ENCODE measurements around the gene MSH2.

The MSH2 gene

GRCh38 chr2:47503481-47504070, 100.6 kb downstream of the MSH2 start:
- in situ Hi-C loops (cut with HindIII; ENCODE audit: low sequenced_read_pairs), result no loop called here

DNA sequence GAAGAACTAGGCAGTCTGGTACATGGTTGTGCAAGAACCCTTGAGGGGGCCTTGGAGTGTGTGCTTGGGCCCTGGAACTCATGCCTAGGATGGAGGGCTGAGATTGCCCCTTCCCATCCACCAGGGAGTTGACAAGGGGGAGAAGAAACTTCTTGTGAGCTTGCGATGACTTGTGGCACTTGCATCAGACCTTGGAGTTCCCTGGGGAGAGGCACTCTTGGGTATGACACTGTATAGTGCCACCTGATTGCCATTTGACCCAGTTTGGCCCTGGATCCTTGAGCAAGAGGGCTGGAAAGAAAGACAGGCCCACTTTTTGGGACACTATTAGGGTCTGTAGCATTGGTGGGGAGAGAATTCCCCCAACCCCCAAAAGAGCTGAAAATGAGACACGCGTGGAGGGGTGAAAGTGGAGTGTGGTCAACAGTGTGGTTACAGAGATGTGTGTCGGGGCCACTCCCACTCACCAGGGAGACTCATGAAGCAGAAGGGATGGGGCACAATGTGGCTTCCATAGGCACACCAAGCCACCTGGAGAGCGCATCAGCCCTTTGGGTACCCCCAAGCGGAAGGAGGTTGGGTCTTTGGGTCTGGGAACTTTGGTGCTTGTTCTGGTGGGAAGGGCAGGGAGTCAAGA, 101.3 kb downstream of the MSH2 start:
- in situ Hi-C loops (cut with HindIII; ENCODE audit: low sequenced_read_pairs), result no loop called here

- in situ Hi-C loops (cut with HindIII; ENCODE audit: low sequenced_read_pairs), result no loop called here
Observed at GRCh38 chr2:47506024-47506423, 103.1 kb downstream of the MSH2 start.

DNA sequence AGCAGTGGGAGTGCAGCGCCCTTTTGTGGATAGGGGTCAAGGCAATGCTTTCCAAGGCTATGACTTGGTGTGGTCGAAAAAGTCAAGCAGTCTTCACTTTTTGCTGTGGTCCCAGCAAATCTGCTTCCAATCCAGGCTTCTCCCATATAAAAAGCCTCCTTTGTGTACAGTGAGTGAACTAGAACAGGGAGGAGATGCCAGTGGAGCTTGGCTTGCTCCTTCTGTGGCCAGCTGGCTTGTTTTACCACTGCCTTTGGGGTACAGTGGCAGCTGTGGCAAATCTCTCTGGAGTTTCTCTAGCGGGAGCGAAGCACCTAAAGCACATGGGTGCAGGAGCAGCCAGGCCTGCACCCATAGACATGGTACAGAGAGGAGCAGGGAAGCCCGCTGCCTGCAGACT, 103.5 kb downstream of the MSH2 start:
- in situ Hi-C loops (cut with HindIII; ENCODE audit: low sequenced_read_pairs), result no loop called here

DNA sequence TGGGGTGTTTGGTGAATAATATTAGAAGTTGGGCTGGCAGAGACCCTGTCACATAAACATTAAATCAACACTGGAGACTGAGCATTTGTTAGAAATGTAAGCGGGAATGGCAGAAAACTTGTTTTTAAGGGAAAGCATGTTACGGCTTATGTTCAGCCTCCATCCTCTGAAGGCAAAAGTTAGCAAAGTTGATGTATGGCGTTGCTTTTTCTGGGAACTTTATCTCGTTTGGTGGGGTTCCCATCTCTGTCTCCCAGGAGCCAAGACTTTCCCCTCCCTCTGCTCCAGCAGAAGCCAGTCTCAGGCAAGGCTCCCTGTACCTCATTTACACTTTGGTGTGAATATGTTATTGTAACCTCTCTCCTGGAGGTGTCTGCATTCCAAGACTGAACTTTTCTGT, 105.1 kb downstream of the MSH2 start:
- in situ Hi-C loops (cut with HindIII; ENCODE audit: low sequenced_read_pairs), result no loop called here

GRCh38 chr2:47508641-47509040, 105.7 kb downstream of the MSH2 start:
- in situ Hi-C loops (cut with HindIII; ENCODE audit: low sequenced_read_pairs), result no loop called here

GRCh38 chr2:47509250-47509649, 106.3 kb downstream of the MSH2 start:
- in situ Hi-C loops (cut with HindIII; ENCODE audit: low sequenced_read_pairs), result no loop called here

DNA sequence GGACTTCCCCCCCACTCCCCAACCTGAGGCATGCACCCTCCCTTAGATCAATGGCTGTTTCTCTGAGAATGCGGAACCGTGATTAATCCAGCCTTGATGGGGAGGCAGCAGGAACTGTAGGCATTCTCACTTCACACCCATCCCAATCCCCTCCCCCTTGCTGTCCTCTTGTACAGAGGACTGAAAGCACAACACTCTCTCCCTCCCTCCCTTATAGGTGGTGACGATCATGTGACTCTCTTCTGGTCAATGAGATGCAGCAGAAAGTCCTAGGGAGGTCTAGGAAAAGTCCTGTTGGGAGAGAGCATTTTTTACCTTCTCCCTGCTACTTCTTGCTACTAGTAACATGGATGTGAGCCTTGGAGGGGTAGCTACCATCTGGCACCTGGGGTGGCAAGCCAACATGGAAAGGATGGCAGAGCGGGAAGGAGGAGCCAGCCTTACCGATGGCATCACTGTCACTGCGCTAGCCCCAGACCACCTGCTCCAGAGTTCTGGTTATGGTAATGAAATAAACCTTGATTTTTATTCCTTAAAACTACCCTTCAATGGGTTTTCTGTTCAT, 106.9 kb downstream of the MSH2 start:
- in situ Hi-C loops (cut with HindIII; ENCODE audit: low sequenced_read_pairs), result no loop called here

GRCh38 chr2:47510745-47511144, 107.8 kb downstream of the MSH2 start:
- in situ Hi-C loops (cut with HindIII; ENCODE audit: low sequenced_read_pairs), result no loop called here

DNA sequence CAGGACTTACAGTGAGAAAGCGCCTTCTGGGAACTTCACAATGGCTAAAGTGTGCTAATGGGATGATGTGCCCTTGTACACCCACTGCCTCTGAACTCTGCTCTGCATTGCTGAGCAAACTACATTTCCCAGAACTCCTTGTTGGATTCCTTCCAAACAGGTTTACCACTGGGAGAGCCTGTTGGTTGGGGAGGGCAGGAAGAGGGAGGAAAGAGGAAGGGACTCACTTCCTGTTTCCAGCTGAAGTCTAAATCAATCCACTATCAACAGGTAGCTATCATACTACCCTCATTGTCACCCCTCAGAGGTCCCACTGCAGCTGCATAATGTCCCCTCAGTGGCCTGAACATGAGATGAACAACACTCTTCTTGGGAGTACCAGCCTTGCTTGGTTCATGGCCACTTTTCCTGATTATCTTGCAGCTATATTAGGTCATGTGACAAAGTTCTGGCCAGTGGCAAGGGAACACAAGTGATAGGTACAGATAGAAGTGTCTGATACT, 109.7 kb downstream of the MSH2 start:
- in situ Hi-C loops (cut with HindIII; ENCODE audit: low sequenced_read_pairs), result no loop called here

DNA sequence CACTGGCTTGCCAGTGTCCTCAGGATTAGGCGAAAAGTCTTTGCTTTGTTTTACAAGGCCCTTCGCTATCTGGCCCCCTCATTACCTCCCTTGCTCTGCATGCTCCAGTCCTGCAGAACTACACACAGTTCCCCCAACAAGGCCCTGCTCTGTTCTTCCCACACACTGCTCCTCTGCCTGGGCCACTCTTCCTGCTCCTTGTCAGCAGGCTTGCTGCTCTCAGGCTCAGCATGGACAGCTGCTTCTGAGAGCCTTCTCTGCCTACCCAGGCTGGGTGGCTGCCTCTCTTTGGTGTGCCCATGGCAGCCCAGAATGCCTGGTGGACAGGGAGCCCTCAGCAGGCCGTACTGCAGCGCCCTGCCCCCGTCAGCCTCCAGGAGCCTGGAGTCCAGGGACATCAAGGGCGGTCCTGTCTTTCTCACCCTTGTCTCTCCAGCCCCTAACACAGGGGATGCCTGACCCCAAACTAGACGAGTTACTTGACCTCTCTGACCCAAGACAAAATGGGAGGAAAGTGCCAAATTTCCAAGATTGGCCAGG, 111.1 kb downstream of the MSH2 start:
- in situ Hi-C loops (cut with HindIII; ENCODE audit: low sequenced_read_pairs), result no loop called here

GRCh38 chr2:47516360-47517104, 113.6 kb downstream of the MSH2 start:
- in situ Hi-C loops (cut with HindIII; ENCODE audit: low sequenced_read_pairs), result no loop called here

- in situ Hi-C loops (cut with HindIII; ENCODE audit: low sequenced_read_pairs), result no loop called here
Observed at GRCh38 chr2:47518497-47519146, 115.7 kb downstream of the MSH2 start.

DNA sequence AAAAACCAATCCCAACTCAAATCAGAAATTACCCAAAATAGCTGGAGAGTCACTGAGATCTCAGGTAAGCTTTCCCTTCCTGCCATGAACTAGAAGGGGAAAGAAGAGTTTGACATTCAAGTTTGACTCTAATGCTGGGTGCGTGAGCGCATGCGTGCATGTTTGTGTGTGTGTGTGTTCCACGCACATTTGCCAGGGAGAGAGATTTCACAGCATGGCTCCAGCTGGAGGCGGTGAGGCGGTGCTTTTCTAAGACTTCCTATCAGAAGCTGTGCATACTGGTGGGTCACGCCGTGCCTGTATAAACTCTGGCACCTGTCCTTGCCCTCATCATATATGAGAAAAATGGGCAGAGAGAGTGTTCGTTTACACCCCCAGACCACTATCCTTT, 116.2 kb downstream of the MSH2 start:
- in situ Hi-C loops (cut with HindIII; ENCODE audit: low sequenced_read_pairs), result no loop called here

- in situ Hi-C loops (cut with HindIII; ENCODE audit: low sequenced_read_pairs), result no loop called here
Observed at GRCh38 chr2:47519604-47520301, 116.8 kb downstream of the MSH2 start.

- in situ Hi-C loops (cut with HindIII; ENCODE audit: low sequenced_read_pairs), result no loop called here
Observed at GRCh38 chr2:47520302-47520630, 117.3 kb downstream of the MSH2 start.

DNA sequence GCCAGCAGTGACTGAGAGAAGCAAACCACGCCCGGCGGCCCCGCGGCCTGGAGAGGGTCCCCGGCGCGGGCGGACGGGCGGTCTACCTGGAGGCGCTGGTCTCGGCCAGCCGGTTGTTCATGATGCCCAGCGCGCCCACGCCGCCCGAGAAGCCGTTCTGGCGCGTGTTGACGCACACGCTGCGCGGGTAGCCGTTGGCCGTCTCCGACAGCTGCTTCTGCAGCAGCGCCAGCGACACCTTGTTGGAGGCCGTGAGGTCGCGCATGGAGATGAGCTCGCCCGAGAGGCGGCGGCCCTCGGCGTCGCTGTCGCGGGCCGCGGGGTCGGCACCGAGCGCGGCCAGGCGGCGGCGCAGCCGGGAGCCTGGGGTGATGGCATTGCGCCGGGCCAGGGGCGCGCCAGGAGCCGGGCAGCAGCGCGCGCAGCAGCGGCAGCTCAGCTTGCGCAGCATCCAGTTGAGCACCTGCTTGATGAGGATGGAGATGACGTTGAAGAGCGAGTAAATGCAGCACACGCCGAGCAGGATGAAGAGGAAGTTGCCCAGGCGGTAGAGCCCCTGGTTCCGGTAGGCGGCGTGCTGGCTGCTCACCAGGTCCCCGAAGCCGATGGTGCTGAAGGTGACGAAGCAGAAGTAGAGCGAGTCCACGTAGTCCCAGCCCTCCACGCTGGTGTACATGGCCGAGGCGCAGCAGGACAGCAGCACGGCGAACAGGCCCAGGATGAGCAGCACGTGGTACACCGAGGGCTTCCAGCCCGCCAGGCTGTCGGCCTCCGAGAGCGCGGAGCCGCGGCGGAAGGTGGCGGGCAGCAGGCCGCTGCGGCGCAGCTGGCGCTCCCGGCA, 118.1 kb downstream of the MSH2 start:
- in situ Hi-C loops (cut with HindIII; ENCODE audit: low sequenced_read_pairs), result no loop called here

- in situ Hi-C loops (cut with HindIII; ENCODE audit: low sequenced_read_pairs), result no loop called here
Observed at GRCh38 chr2:47521666-47522285, 118.8 kb downstream of the MSH2 start.

- in situ Hi-C loops (cut with HindIII; ENCODE audit: low sequenced_read_pairs), result no loop called here
Observed at GRCh38 chr2:47525167-47525566, 122.2 kb downstream of the MSH2 start.
